HG02970 (cell line): Measurements from ENCODE around the gene ZAP70.
A peak's percentile ranks its signal among the peaks of the same experiment; 100 is the strongest.
"Not testable (repeated sequence)": the region's sequence is repeated elsewhere in the genome, so short reads cannot be mapped to it uniquely, and the experiment has no call there.

ENCODE experiments used
- ATAC-seq: cut with Tn5 transposase; IDR thresholded peaks from one replicate; pipeline ENCODE4 v1.9.1; 2021; ENCODE audit warnings: mild to moderate bottlenecking, moderate library complexity, moderate number of reproducible peaks; ENCODE audit not compliant: unreplicated experiment, low FRiP score

ZAP70 gene

GRCh38 chr2:97713296-97714083 lies at the start of gene ZAP70:
Gene ZAP70 (plus strand): TSS chr2:97713576. CDS start chr2:97724037, 10,461 bp downstream.
- ATAC-seq, result no peak

GRCh38 chr2:97663626-97663961 lies 49.8 kb upstream of the ZAP70 start:
- no peak for ATAC-seq

- peak; percentile 85 for ATAC-seq
Observed at GRCh38 chr2:97663962-97664635, 49.3 kb upstream of the ZAP70 start, which contains the start of gene ACTR1B. Gene ACTR1B (minus strand): TSS chr2:97664044. CDS start chr2:97663890, 154 bp downstream.

GRCh38 chr2:97664636-97664970 lies 48.8 kb upstream of the ZAP70 start:
- no peak for ATAC-seq

- no peak for ATAC-seq
Observed at GRCh38 chr2:97669448-97669847, 43.9 kb upstream of the ZAP70 start, which contains the start of gene C2orf92. Gene C2orf92 (plus strand): TSS chr2:97669713. CDS start chr2:97669789, 76 bp downstream.

- no peak for ATAC-seq
Observed at GRCh38 chr2:97670471-97670870, 42.9 kb upstream of the ZAP70 start.

GRCh38 chr2:97671526-97671925 lies 41.9 kb upstream of the ZAP70 start:
- ATAC-seq, result no peak

- ATAC-seq, result not testable (repeated sequence)
Observed at GRCh38 chr2:97672606-97673140, 40.7 kb upstream of the ZAP70 start.

GRCh38 chr2:97673182-97673914 lies 40.0 kb upstream of the ZAP70 start:
- no peak for ATAC-seq

- no peak for ATAC-seq
Observed at GRCh38 chr2:97673915-97674283, 39.5 kb upstream of the ZAP70 start.

- ATAC-seq, result no peak
Observed at GRCh38 chr2:97675430-97676113, 37.8 kb upstream of the ZAP70 start.

- ATAC-seq, result no peak
Observed at GRCh38 chr2:97676620-97677019, 36.8 kb upstream of the ZAP70 start.

GRCh38 chr2:97677480-97677879 lies 35.9 kb upstream of the ZAP70 start:
- no peak for ATAC-seq

GRCh38 chr2:97678298-97678697 lies 35.1 kb upstream of the ZAP70 start:
- ATAC-seq, result no peak

- ATAC-seq, result not testable (repeated sequence)
Observed at GRCh38 chr2:97687235-97687634, 26.1 kb upstream of the ZAP70 start.

GRCh38 chr2:97688062-97688827 lies 25.1 kb upstream of the ZAP70 start:
- ATAC-seq, result no peak

GRCh38 chr2:97691166-97691565 lies 22.2 kb upstream of the ZAP70 start:
- no peak for ATAC-seq

- ATAC-seq, result no peak
Observed at GRCh38 chr2:97693476-97693875, 19.9 kb upstream of the ZAP70 start.

GRCh38 chr2:97695744-97696143 lies 17.6 kb upstream of the ZAP70 start:
- ATAC-seq, result no peak
